A549 (cell line): Measurements from ENCODE around the gene C2orf78.

ENCODE experiments used
- CTCF ChIP-seq: fragments of >200 bp; sonication (Bioruptor Twin); formaldehyde crosslinking; IDR thresholded peaks from 3 replicates; pipeline ENCODE4 v1.5.1; 2016
- ELK1 ChIP-seq: fragments of 150-350 bp; IDR thresholded peaks from 2 replicates; pipeline ENCODE4 v1.6.1; 2014; ENCODE audit warnings: low read depth, mild to moderate bottlenecking, low read length
- KDM1A ChIP-seq: fragments of 200-600 bp; sonication (generic); IDR thresholded peaks from 2 replicates; pipeline ENCODE4 v1.6.1; 2016; ENCODE audit warnings: low read depth, mild to moderate bottlenecking
- MAZ ChIP-seq: fragments of 150-350 bp; IDR thresholded peaks from 2 replicates; pipeline ENCODE4 v1.6.1; 2014; ENCODE audit warnings: antibody characterized with exemption, low read depth, low read length, borderline replicate concordance
- PHF8 ChIP-seq: fragments of 200-600 bp; sonication (generic); IDR thresholded peaks from 2 replicates; pipeline ENCODE4 v1.6.1; 2016; ENCODE audit warnings: low read depth, mild to moderate bottlenecking, antibody characterized with exemption, moderate library complexity, borderline replicate concordance
- POLR2A ChIP-seq: IDR thresholded peaks from 2 replicates; pipeline ENCODE4 v1.6.1; 2012; ENCODE audit warnings: mild to moderate bottlenecking, low read length
- USF2 ChIP-seq: fragments of 450-650 bp; IDR thresholded peaks from 2 replicates; pipeline ENCODE4 v1.6.1; 2014; ENCODE audit warnings: antibody characterized with exemption

GRCh38 chr2:73779467-73780236 lies 4.3 kb upstream of the C2orf78 start, which contains the start of gene DUSP11:
- TF ChIP-seq CTCF (peak; percentile 91), PHF8 (peak; percentile 84), KDM1A (no peak), USF2 (no peak), POLR2A (peak; percentile 95), ELK1 (no peak), MAZ (no peak)
